ENCODE measurements around the gene BSG. TPM values are rescaled to one million over a fixed set of nuclear protein-coding genes. Genes with fewer than 3 reads are reported as not detected.

Gene BSG
- total and polyA plus RNA-seq, 2 of the 4 experiments (the other 2 are of a cell fraction), result 130 to 698 TPM

- H4K5ac ChIP-seq (ENCODE audit: low read depth, low read length), result no peak overlapping the region
- H3K9ac ChIP-seq (ENCODE audit: low read depth, low read length), result no peak overlapping the region
- H2BK15ac ChIP-seq (ENCODE audit: low read depth, low read length), result no peak overlapping the region
- in situ Hi-C loops (cut with MboI; ENCODE audit: low sequenced_read_pairs) (no loop called here), dilution Hi-C loops (cut with HindIII; ENCODE audit: low sequenced_read_pairs, unreplicated experiment) (no loop called here), intact Hi-C loops (cut with micrococcal nuclease) (no loop called here)
- peak overlapping the region; percentile 45 for H2AK9ac ChIP-seq (replicated peaks; ENCODE audit: low read depth, low read length, poor library complexity)
- H3K23ac ChIP-seq (ENCODE audit: low read depth, low read length), result no peak overlapping the region
- H3K4me3 ChIP-seq (ENCODE audit: insufficient read depth, low read depth, low read length), result no peak overlapping the region
- POLR2A ChIA-PET (ENCODE audit: unreplicated experiment), result no interaction called here
- H3K27ac ChIP-seq (ENCODE audit: insufficient read depth, low read length), result no peak overlapping the region
- H2AK5ac ChIP-seq (ENCODE audit: low read depth, low read length), result no peak overlapping the region
- H3K14ac ChIP-seq (replicated peaks; ENCODE audit: low read depth, low read length), result no peak overlapping the region
- H2BK20ac ChIP-seq (ENCODE audit: low read depth, low read length), result no peak overlapping the region
- no peak overlapping the region for H2BK120ac ChIP-seq (ENCODE audit: low read depth, low read length)
- H3K18ac ChIP-seq (ENCODE audit: low read depth, low read length), result no peak overlapping the region
- no peak overlapping the region for H3K4me2 ChIP-seq (ENCODE audit: low read depth, low read length)
- no peak overlapping the region for H4K91ac ChIP-seq (ENCODE audit: insufficient read depth, low read depth, low read length)
- peak; percentile 52 for ATAC-seq (ENCODE audit: low read depth)
- H2AFZ ChIP-seq (replicated peaks; ENCODE audit: low read length, poor library complexity), result no peak overlapping the region
- H3K4me1 ChIP-seq (ENCODE audit: control insufficient read depth, insufficient read depth, low read length), result peaks cover 3% of the 10 kb centered on the region; the same call in 1 of the 2 replicates
- H2BK5ac ChIP-seq (ENCODE audit: low read depth, low read length, poor library complexity, severe bottlenecking), result no peak overlapping the region
- H3K9me3 ChIP-seq (ENCODE audit: control insufficient read depth, insufficient read depth, low read length), result no peaks in the 10 kb centered on the region
- peaks cover 26% of the 10 kb centered on the region; the same call in 1 of the 2 replicates for H3K36me3 ChIP-seq (ENCODE audit: control insufficient read depth, insufficient read depth, low read length)
- 77% methylated on average over 14 of the region's 31 CpGs; no CpG with 5 or more reads in 1 of the 2 experiments for WGBS, 2 experiments (ENCODE audit: extremely low coverage in 2 of 2, insufficient read length in 1 of 2)
- peak; percentile 76 for TF ChIP-seq CEBPB (IDR thresholded peaks at IDR 0.05; ENCODE audit: low read depth, low read length)
- no peak for TF ChIP-seq NFE2L2 (IDR thresholded peaks at IDR 0.05; ENCODE audit: low read depth, low read length)
- TF ChIP-seq RFX5 (IDR thresholded peaks at IDR 0.05; ENCODE audit: low read depth, low read length), result no peak
- peak; percentile 57; the same call in 1 of the 2 replicates for TF ChIP-seq BHLHE40 (IDR thresholded peaks at IDR 0.05; ENCODE audit: low read depth, low read length)
- no peak for TF ChIP-seq RCOR1 (IDR thresholded peaks at IDR 0.05; ENCODE audit: insufficient replicate concordance, low read length)
- no peak for TF ChIP-seq CHD1 (IDR thresholded peaks at IDR 0.05; ENCODE audit: low read depth, low read length)
- TF ChIP-seq, protein P1, sequence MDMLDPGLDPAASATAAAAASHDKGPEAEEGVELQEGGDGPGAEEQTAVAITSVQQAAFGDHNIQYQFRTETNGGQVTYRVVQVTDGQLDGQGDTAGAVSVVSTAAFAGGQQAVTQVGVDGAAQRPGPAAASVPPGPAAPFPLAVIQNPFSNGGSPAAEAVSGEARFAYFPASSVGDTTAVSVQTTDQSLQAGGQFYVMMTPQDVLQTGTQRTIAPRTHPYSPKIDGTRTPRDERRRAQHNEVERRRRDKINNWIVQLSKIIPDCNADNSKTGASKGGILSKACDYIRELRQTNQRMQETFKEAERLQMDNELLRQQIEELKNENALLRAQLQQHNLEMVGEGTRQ (IDR thresholded peaks at IDR 0.05; ENCODE audit: low read depth, low read length), result 0 out of 2 replicates have a peak, but pooled peaks have one; percentile 5
- no peak for TF ChIP-seq MAFK (IDR thresholded peaks at IDR 0.05; ENCODE audit: low read depth, low read length)
- no peak for TF ChIP-seq RAD21 (IDR thresholded peaks at IDR 0.05; ENCODE audit: low read length)
- no peak for TF ChIP-seq CTCF (conservative IDR thresholded peaks at IDR 0.05; ENCODE audit: low read depth, low read length)
- TF ChIP-seq SMC3 (IDR thresholded peaks at IDR 0.05; ENCODE audit: low read depth, low read length), result no peak
- TF ChIP-seq, protein P2, sequence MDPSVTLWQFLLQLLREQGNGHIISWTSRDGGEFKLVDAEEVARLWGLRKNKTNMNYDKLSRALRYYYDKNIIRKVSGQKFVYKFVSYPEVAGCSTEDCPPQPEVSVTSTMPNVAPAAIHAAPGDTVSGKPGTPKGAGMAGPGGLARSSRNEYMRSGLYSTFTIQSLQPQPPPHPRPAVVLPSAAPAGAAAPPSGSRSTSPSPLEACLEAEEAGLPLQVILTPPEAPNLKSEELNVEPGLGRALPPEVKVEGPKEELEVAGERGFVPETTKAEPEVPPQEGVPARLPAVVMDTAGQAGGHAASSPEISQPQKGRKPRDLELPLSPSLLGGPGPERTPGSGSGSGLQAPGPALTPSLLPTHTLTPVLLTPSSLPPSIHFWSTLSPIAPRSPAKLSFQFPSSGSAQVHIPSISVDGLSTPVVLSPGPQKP (IDR thresholded peaks at IDR 0.05; ENCODE audit: borderline replicate concordance, low read depth, low read length), result no peak
- TF ChIP-seq MAZ (IDR thresholded peaks at IDR 0.05; ENCODE audit: borderline replicate concordance, low read depth, low read length), result peak; percentile 28; the same call in 1 of the 2 replicates
- no peak for TF ChIP-seq MXI1 (IDR thresholded peaks at IDR 0.05; ENCODE audit: borderline replicate concordance, low read depth, low read length)
- peak; percentile 70 for TF ChIP-seq FOS (IDR thresholded peaks at IDR 0.05; ENCODE audit: low read depth, low read length)
- TSS peak; percentile 100 for BruUV-seq (replicated peaks)
- H4K20me1 ChIP-seq (ENCODE audit: insufficient read depth, low read length), result peaks cover 60% of the 10 kb centered on the region
- peak; percentile 59 for DNase-seq
- H3K4ac ChIP-seq (ENCODE audit: low read depth, low read length), result no peak overlapping the region
- peaks cover 0 to 24% of the 10 kb centered on the region in 2 experiments; a peak in 1 of 4 replicates for H3K79me1 ChIP-seq (ENCODE audit: low read depth in 1 of 2, low read length in 2 of 2)
- no peaks in the 10 kb centered on the region for H3K9me1 ChIP-seq (ENCODE audit: insufficient read depth, low read length)
- no peak overlapping the region for H3K56ac ChIP-seq (ENCODE audit: extremely low read depth, insufficient read depth, low read length)
- H3K27me3 ChIP-seq (ENCODE audit: control insufficient read depth, insufficient read depth, low read length), result no peaks in the 10 kb centered on the region
- CTCF ChIA-PET, result no interaction called here
- no peak overlapping the region for H4K8ac ChIP-seq (ENCODE audit: low read depth in 2 of 2, low read length in 2 of 2)
Observed at GRCh38 chr19:582497-583197, 10.3 kb downstream of the BSG start.
